NCI-H748 (cell line): Measurements from ENCODE around the gene ITGAE.

Experiments
- DNase-seq: peaks from one replicate; lab custom pipeline; 2025; ENCODE audit not compliant: unreplicated experiment; lab: John Stamatoyannopoulos, UW

ITGAE gene

GRCh38 chr17:3672571-3672970 is 128.4 kb downstream of the ITGAE start:
- DNase-seq, result no peak

GRCh38 chr17:3669548-3669947 is 131.4 kb downstream of the ITGAE start:
- DNase-seq, result no peak

- DNase-seq, result no peak
Observed at GRCh38 chr17:3669085-3669347, 132.0 kb downstream of the ITGAE start.

- DNase-seq, result peak; percentile 99
Observed at GRCh38 chr17:3668279-3669084, 132.5 kb downstream of the ITGAE start, which contains the start of the genes EMC6 and TAX1BP3. Gene EMC6 (plus strand): TSS chr17:3668812. CDS start chr17:3669147, 335 bp downstream. Gene TAX1BP3 (minus strand): TSS chr17:3668578. CDS start chr17:3668526, 52 bp downstream.

DNA sequence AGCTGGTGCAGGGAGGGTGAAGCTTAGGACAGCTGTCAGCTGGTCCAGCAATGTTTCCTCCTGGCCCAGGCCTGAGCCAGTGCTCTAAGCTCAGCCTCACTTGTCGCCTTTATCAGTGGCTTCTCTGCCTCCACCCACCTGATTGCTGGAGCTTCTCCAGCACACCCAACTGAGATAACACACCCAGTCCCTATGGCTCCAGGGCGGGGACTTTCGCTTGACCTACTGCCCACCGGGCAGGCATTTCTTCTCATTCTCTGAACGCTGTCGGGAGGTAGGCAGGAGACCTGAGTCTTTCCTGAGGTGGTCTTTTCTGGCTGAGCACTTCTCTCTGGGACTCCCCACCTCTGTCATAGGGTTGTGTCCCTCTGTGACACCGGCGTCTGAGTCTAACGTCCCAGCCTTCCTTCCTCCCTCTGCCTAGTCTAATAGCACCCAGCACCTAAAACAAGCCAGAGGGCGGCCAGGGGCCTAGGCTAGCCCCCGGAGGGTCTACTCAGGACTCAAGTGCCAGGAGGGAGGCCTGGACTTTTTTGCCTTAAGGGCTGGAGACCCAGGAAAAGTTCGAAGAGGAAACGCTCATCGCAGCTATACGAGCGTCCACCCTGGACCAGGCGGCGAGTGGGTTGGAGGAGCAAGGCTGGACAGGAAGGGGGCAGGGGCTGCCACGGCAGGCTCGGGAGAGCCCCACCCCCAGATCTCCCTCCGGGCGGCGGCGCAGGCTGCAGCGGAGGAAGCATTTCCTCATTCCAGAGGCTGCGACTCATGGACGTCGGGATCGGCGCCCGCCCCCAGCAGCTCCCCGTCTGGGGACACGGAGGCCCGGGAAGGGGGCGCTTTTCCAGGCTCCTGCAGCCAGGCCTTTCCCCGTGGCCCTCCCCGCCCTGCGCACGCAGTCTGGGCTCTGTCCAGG is 133.4 kb downstream of the ITGAE start:
- DNase-seq, result peak; percentile 82

DNA sequence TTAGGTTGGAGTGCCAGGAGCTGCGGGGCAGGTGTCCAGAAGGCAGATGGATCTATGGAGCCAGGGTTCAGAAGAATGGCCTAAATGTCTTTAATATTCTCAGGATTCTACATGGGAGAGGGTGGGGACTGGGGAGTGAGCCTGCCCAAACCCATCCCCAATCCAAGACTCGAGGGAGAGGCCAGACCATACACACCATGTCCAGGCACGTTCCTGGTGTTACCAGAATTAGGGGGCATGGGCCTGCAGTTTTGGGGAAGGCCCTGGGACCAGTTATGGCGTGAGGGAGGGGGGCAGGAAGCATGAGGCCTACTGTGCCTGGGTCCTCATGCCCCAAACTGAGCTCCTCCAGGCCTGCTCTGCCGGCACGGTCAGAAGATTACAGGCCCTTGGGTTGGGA is 134.5 kb downstream of the ITGAE start:
- no peak for DNase-seq

DNA sequence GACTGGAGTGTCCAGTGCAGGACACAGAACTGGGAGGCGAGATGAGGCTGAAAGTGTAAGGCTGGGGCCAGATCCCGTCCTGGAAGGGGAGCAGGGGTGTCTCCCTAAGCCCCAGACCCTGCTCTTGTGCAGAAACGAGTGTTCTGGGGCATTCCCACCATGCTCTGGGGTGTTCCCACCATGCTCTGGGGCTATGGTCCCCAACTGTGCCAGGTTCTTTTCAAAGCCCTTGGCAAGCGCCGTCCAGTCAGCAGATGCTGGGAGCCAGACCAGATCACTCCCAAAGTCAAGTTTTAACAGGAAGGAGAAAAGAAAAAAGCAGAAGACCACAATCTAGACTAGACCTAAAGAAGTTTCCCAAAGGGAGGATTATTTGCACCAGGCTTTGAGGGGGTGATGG is 135.2 kb downstream of the ITGAE start:
- no peak for DNase-seq
